ENCODE data around the gene IL13. TPM values are rescaled to one million over a fixed set of nuclear protein-coding genes. Genes with fewer than 3 reads are reported as not detected.

The IL13 gene
- total and polyA plus RNA-seq, 2 donors (not counting 3 experiments of a cell fraction or from before 2014, with no cell fraction given), result 0.06 TPM; not detected in 1

GRCh38 chr5:132667761-132668705, 10.1 kb downstream of the IL13 start:
- Histone ChIP-seq H3K4me3 (replicated peaks in 1 of 3; ENCODE audit: insufficient read depth in 1 of 3, low read depth in 1 of 3, low read length in 3 of 3) (no peak overlapping the region), H3K36me3 (ENCODE audit: control insufficient read depth in 2 of 2, extremely low read depth in 1 of 2, insufficient read depth in 2 of 2, low read length in 2 of 2) (no peaks in the 10 kb centered on the region), H3K27me3 (ENCODE audit: control insufficient read depth in 2 of 2, insufficient read depth in 2 of 2, low read length in 2 of 2) (peaks cover 0 to 2% of the 10 kb centered on the region in 2 experiments), H3K27ac (ENCODE audit: insufficient read depth, low read depth, low read length) (no peak overlapping the region), H3K4me2 (ENCODE audit: insufficient read depth, low read length) (no peak overlapping the region), H4K20me1 (replicated peaks; ENCODE audit: control insufficient read depth, extremely low read depth, insufficient read depth, low read length) (no peaks in the 10 kb centered on the region), H3K9ac (replicated peaks; ENCODE audit: extremely low read depth, insufficient read depth, low read length) (no peak overlapping the region), H2AFZ (ENCODE audit: low read depth, low read length) (no peak overlapping the region), H3K79me2 (ENCODE audit: control insufficient read depth, insufficient read depth, low read length) (no peaks in the 10 kb centered on the region), H3K9me1 (replicated peaks; ENCODE audit: control insufficient read depth, extremely low read depth, insufficient read depth, low read length) (no peaks in the 10 kb centered on the region), H3K4me1 (ENCODE audit: control insufficient read depth, extremely low read depth, insufficient read depth, low read length) (no peaks in the 10 kb centered on the region), H3K9me3 (replicated peaks; ENCODE audit: control insufficient read depth, insufficient read depth, low read length) (no peaks in the 10 kb centered on the region)
- POLR2A ChIA-PET, result no interaction called here
- CTCF ChIA-PET, result interaction anchor here (1.4 kb wide), 1 partner anchor 9 kb away, joined by 4 read pairs; no protein-coding TSS in a partner anchor
- no peak for TF ChIP-seq FOS (IDR thresholded peaks at IDR 0.05; ENCODE audit: borderline replicate concordance, insufficient read depth, low read length)
- TF ChIP-seq POLR2A (IDR thresholded peaks at IDR 0.05; ENCODE audit: low read depth, low read length), result no peak
- TF ChIP-seq JUN (IDR thresholded peaks at IDR 0.05; ENCODE audit: borderline replicate concordance, insufficient read depth, insufficient read length, low read depth), result no peak
- no peak for TF ChIP-seq MYC (IDR thresholded peaks at IDR 0.05; ENCODE audit: low read depth, low read length)
- no peak for TF ChIP-seq POLR2AphosphoS5 (IDR thresholded peaks at IDR 0.05; ENCODE audit: insufficient read depth, low read depth, low read length)
- no peak for TF ChIP-seq EZH2 (IDR thresholded peaks at IDR 0.05; ENCODE audit: borderline replicate concordance, low read depth, low read length, severe bottlenecking)
- TF ChIP-seq CTCF (IDR thresholded peaks at IDR 0.05; ENCODE audit: extremely low read depth in 1 of 2, insufficient read depth in 1 of 2, low read depth in 1 of 2, low read length in 2 of 2), result no peak
- no peak for TF ChIP-seq GATA2 (IDR thresholded peaks at IDR 0.05; ENCODE audit: insufficient read depth, insufficient read length, low read depth, low read length)
- no peak for TF ChIP-seq MAX (IDR thresholded peaks at IDR 0.05; ENCODE audit: insufficient read depth, insufficient read length)
- DNase-seq (ENCODE audit: low read depth, low spot score), result no peak
- intact Hi-C loops (cut with micrococcal nuclease), result no loop called here
- no TSS peak for BruUV-seq (replicated peaks)
- no peak for FAIRE-seq
- dilution Hi-C loops (cut with MboI; ENCODE audit: extremely low pct_ligation_motif_present, low sequenced_read_pairs), result no loop called here
